Vagina (tissue), 2 donors: ENCODE data around the gene CELA3A.

Experiments used
- CTCF ChIP-seq, 3 experiments: fragments of 450-650 bp in 2 of 3; fragments of 200-600 bp in 1 of 3; sonication (generic) in 1 of 3; IDR thresholded peaks; one replicate each; pipeline ENCODE4 v1.5.1; 2017 to 2019; ENCODE audit warnings: antibody characterized with exemption in 3 of 3, mild to moderate bottlenecking in 2 of 3, moderate library complexity in 2 of 3
- POLR2A ChIP-seq, 2 donors: fragments of 450-650 bp; IDR thresholded peaks; one replicate each; pipeline ENCODE4 v1.6.1; 2017; ENCODE audit warnings: antibody characterized with exemption in 2 of 2, mild to moderate bottlenecking in 2 of 2, moderate library complexity in 2 of 2
- POLR2AphosphoS5 ChIP-seq, 2 donors: sonication (generic); formaldehyde crosslinking; IDR thresholded peaks; one replicate each; pipeline ENCODE4 v1.9.0; 2017; ENCODE audit warnings: antibody characterized with exemption in 2 of 2, mild to moderate bottlenecking in 2 of 2, low read depth in 1 of 2; ENCODE audit not compliant: insufficient read depth in 1 of 2

DNA sequence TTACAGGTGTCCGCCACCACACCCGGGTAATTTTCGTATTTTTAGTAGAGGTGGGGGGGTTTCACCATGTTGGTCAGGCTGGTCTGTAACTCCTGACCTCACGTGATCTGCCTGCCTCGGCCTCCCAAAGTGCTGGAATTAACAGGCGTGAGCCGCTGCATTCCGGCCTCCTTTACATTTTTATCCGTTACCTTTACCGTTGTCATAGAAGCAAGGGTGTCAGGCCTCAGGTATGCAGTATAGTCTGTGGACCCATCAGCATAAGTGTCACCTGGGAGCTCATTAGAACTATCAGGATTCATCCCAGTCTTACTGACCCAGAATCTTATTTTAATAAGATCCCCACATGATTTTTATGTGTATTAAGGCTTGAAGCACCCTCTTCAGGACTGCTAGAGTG, 56.4 kb downstream of the CELA3A start:
- no peak for TF ChIP-seq CTCF (IDR thresholded peaks at IDR 0.05)
- no peak for TF ChIP-seq POLR2AphosphoS5 (IDR thresholded peaks at IDR 0.05; ENCODE audit: insufficient read depth in 1 of 2, low read depth in 1 of 2)
- TF ChIP-seq POLR2A (IDR thresholded peaks at IDR 0.05) = no peak
